HL-60 (cell line): ENCODE data around the gene CXXC1.

Experiments used
- DNase-seq, 2 experiments: peaks; one replicate each; pipeline ENCODE4 v3.0.0-alpha.2; 2010 to 2020; ENCODE audit warnings: low read depth in 1 of 2, low spot score in 1 of 2
- H3K27ac ChIP-seq: fragments of 250-450 bp; sonication (Bioruptor Pico); replicated peaks from 2 replicates; pipeline ENCODE4 v1.5.1; 2020; ENCODE audit warnings: mild to moderate bottlenecking, moderate library complexity
- H3K27me3 ChIP-seq: fragments of 250-450 bp; sonication (Bioruptor Pico); 2 replicates; pipeline ENCODE4 v1.5.1; 2021; ENCODE audit warnings: mild to moderate bottlenecking, moderate library complexity; ENCODE audit not compliant: insufficient read depth, poor library complexity, severe bottlenecking
- H3K4me3 ChIP-seq: replicated peaks from 2 replicates; pipeline ENCODE4 v1.5.1; 2011; ENCODE audit warnings: mild to moderate bottlenecking, control low read depth, low read length; ENCODE audit not compliant: insufficient read depth
- CTCF ChIP-seq: IDR thresholded peaks from one replicate; pipeline ENCODE4 v1.5.1; 2011; ENCODE audit warnings: low read length, control low read depth, inconsistent platforms; ENCODE audit not compliant: insufficient read depth
- GABPA ChIP-seq: IDR thresholded peaks from 2 replicates; pipeline ENCODE4 v1.6.1; 2012; ENCODE audit warnings: low read depth
- POLR2AphosphoS5 ChIP-seq: IDR thresholded peaks from 2 replicates; pipeline ENCODE4 v1.6.1; 2012; ENCODE audit warnings: low read depth
- REST ChIP-seq: IDR thresholded peaks from 2 replicates; pipeline ENCODE4 v1.6.1; 2012; ENCODE audit warnings: low read depth; ENCODE audit not compliant: insufficient replicate concordance
- SPI1 ChIP-seq: IDR thresholded peaks from 2 replicates; pipeline ENCODE4 v1.6.1; 2012; ENCODE audit warnings: low read depth, mild to moderate bottlenecking, borderline replicate concordance

Gene CXXC1

DNA sequence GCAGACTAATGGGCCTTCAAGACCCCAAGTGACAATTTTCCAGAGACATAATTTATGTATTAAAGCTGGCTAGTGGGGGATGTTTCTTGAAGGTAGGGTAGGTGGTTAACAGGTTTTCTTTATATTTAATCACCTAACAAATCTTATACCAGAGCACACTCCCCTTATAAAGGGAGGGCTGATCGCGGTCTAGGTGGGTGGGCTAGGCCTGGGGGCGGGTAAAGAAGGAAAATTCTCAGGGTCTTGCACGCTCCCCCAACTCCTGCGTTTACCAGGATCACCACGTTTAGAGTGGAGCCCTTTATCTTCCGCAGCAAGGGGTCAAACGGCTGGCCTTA lies 19.9 kb upstream of the CXXC1 start:
- H3K27ac ChIP-seq, result peak overlapping the region; percentile 85
- peak overlapping the region; percentile 45 for H3K4me3 ChIP-seq
- DNase-seq, result no peak
- no peak for TF ChIP-seq REST
- no peaks in the 10 kb centered on the region for H3K27me3 ChIP-seq

DNA sequence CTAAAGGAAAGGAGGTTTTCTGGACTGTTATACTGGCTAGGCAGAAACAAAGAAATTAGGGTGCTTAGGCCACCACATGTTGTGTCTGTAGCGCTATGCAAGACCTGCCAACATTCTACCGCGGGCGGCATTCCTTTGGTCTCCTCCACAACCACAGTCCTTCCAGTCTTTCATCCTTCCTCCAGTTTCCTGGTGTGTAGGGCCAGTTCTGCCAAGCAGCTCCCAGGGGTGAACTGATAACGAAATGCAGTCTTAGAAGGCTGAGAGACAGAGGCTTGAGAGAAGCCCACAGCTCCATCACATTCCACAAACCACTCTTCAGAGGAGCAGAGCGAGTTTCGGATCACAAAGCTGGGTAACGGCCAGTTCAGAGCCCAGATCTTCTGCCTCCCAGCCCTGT lies 19.5 kb upstream of the CXXC1 start:
- peak in 1 of 2 experiments; percentile 1 for DNase-seq
- peak overlapping the region; percentile 85 for H3K27ac ChIP-seq
- no peak overlapping the region; the same call in 1 of the 2 replicates for H3K4me3 ChIP-seq
- no peaks in the 10 kb centered on the region for H3K27me3 ChIP-seq
- no peak for TF ChIP-seq POLR2AphosphoS5

- DNase-seq, result no peak
- TF ChIP-seq SPI1 (no peak), REST (no peak), GABPA (no peak), POLR2AphosphoS5 (no peak), CTCF (no peak)
- Histone ChIP-seq H3K4me3 (no peak overlapping the region), H3K27ac (no peak overlapping the region), H3K27me3 (no peaks in the 10 kb centered on the region)
These were observed 13.6 kb upstream of the CXXC1 start for GRCh38 chr18:50301074-50301473.

DNA sequence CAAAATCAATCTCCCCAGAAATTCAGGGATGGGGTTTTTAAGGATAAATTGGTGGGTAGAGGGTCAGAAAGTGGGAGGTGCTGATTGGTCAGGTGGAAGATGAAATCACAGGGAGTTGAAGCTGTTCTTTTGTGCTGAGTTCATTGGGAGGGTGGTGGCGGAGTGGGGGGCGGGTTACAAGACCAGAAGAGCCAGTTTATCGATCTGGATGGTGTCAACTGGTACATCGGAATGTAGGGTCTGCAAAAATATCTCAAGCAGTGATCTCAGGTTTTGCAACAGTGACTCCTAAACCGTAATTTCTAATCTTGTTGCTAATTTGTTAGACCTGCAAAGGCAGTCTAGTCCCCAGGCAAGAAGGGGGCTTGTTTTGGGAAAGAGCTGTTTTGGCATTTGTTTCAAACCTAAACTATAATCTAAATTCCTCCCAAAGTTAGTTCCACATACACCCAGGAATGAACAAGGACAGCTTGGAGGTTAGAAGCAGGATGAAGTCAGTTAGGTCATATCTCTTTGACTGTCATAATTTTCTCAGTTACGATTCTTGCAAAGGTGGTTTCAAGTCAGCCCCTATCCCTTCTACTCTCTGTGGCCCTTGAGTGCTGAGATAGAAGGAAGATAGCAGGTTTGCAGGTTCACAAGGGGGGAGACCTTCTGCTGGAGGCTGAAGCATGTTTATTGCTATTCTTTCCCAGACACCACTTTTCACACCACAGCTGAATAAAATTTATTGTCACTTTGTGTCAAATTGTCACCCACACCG lies 12.3 kb upstream of the CXXC1 start:
- H3K4me3 ChIP-seq, result no peak overlapping the region
- H3K27ac ChIP-seq, result no peak overlapping the region
- no peaks in the 10 kb centered on the region for H3K27me3 ChIP-seq
- TF ChIP-seq SPI1, result no peak
- TF ChIP-seq CTCF, result no peak
- TF ChIP-seq GABPA, result no peak
- no peak for TF ChIP-seq POLR2AphosphoS5
- TF ChIP-seq REST, result no peak
- DNase-seq, result no peak
